Activated CD8-positive, alpha-beta memory T cell treated with anti-CD3 and anti-CD28 coated beads for 4 hours (primary cell): Measurements from ENCODE around the gene SP100.
"Not testable (repeated sequence)": the region's sequence is repeated elsewhere in the genome, so short reads cannot be mapped to it uniquely, and the experiment has no call there.

ENCODE experiments used
- DNase-seq, 2 donors: peaks; one replicate each; pipeline ENCODE4 v3.0.0-alpha.2; 2020; ENCODE audit warnings: low read depth in 2 of 2

Gene SP100

DNA sequence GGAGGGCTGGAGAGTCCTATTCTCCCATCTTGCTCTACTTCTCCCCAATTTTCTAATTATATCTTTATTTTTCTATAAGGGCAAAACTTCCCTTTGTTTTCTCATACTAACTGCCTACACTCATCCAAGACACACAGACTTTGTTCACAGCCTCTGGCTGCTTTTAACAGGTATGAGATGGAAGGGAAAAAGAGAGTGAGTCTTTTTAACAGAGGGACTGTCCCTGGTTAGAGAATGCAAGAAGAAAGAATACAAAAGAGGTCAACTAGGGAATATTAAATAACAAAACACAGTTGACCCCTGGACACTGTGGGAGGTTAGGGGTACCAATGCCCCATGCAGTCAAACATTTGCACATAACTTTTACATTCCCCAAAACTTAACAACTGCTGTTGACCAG, 41.8 kb downstream of the SP100 start:
- no peak for DNase-seq

DNA sequence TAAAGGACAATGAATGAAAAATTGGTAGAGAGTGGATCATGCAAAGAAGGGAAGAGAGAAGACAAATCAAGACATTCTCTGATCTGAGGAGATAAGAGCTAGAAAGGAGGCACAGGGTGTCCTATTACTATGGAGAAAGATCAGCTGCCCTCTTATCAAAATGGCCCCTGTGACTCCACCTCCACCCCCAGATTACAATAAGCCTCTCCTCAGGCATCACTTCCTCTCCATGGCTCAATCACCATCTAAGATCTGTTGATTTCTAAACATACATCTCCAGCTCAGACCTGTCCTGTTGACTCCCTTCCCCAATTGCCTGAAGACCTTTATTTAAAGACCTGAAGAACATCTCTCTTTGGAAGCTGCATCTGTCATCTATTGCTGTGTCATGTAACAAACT, 43.2 kb downstream of the SP100 start:
- no peak for DNase-seq

DNA sequence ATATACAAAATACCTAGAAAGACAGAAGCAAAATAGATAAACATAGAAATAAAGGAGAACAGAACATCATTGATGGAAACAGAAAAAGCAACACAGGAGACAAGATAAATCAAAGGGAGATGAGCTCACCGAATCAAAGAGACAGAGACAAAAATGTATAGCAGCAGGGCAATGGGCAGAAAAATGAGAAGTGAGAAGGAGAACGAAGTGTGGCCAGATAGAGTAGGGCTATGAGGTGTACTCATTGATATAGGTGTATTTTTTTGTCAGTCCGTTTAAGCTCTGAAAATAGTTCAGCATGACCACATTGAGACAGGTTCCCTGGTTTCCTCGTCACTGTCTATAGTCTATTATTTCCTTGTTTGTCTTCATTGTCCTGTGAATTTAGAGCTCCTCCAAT, 55.1 kb downstream of the SP100 start:
- DNase-seq = no peak

DNA sequence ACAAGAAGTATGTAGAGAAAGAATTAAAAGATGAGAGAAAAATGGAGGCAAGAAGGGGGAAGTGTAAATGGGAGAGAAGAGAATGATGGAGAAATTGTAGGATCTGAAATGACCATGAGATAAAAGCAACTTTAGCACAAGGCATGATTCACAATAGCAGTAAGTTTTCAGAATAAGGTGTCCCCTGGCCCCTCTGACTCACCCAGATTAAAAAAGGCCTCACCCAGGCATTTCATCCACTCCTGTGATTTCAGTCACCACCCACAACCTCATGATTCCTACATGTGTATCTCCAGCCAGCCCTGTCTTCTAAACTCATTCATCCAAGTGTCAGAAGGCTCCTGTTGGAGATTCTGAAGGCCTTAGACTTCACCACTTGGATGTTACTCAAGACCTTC, 56.6 kb downstream of the SP100 start:
- DNase-seq = no peak

DNA sequence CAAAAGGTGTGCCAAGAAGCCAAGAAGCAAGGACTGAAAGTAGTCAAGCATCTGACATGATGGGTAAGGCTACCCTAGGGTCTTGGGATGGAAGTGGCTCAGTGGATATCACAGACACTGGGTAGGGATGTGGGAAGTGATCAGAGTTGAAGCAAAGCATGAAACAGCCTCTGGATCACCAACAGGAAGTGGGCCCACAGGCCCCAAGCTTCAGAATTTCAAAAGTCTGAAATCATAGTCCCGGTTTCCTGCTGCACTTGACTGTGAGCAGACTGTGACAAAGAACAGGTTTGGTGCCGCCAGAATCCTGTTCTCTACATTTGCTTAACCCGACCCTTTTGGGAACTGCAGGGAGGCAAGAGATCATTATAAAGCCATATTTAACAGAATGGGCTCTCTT, 57.4 kb downstream of the SP100 start:
- no peak for DNase-seq

DNA sequence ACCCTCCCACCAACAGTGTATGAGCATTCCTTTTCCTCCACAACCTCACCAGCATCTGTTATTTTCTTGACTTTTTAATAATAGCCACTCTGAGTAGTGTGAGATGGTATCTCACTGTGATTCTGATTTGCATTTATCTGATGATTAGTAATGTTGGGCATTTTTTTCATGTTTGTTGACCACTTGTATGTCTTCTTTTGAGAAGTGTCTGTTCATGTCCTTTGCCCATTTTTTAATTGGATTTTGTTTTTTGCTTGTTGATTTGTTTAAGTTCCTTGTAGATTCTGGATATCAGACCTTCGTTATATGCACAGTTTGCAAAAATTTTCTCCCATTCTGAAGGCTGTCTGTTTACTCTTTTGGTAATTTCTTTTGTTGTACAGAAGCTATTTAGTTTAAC, 59.1 kb downstream of the SP100 start:
- no peak for DNase-seq

DNA sequence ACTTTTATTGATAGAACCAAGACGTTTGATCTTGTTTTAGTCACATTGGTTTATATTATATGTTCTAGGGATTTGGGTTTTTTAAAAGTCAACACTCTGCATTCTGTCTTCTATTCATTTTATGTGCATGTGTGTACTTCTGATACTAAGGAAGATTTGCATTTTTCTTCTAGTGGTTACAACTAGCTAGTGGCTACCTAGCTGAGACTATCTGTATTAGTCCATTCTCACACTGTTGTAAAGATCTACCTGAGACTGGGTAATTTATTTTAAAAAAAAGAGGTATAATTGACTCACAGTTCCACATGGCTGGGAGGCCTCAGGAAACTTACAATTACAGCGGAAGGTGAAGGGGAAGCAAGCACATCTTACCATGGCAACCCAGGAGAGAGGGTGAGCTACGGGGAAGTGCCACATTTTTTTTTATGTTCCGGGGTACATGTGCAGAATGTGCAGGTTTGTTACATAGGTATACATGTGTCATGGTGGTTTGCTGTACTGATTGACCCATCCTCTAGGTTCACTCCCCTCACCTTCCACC, 69.9 kb downstream of the SP100 start:
- DNase-seq = no peak

DNA sequence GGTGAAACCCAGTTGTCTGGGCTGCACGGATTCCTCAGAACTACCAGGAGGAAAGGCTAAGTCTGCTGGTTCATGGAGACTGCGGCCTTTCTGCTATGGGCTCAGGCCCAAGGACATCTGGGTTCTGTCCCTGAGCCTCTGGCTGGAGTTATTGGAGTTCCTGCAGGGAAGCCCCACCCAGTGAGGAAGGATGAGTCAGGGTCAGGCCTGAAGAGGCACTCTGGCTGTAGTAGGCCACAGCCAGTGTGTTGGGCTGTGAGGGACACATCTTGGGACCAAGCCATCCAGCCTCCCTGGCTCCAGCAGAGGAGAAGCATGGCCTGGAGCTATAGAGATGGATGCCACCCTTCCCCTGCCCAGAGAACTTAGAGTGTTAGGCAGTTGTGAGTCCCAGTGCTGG, 75.2 kb downstream of the SP100 start:
- not testable (repeated sequence) for DNase-seq

DNA sequence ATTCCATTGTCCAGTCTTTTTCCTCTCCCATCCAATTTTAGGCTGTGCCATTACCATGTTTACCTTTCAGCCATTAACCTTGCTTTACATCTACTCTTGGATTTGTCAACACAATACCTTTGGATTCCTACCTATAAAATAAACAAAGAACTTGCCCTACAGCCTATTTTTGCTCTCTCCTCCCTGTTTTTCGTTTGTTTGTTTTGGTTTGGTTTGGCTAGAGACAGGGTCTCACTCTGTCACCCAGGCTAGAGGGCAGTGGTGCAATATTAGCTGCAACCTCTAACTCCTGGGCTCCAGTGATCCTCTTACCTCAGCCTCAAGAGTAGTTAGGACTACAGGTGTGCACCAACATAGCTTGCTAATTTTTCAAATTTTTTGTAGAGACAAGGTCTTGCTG, 76.1 kb downstream of the SP100 start:
- no peak for DNase-seq

DNA sequence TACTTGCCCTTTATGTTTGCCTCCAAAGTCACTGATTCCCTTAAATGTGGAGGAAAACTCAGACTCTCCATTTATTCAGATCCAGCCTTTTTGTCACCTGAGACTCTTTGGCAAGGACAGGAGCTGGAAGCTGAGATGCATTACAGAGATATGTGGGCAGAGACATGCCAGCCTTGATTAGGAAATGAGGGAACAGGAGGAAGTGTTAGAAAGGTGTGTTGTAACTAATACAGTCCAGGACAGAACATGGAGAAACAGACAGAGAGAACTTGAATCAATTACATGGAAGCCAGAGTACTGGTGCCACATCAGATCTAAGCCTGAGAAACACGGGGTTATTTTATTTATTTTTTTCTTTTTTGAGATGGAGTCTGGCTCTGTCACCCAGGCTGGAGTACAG, 79.0 kb downstream of the SP100 start:
- no peak for DNase-seq

DNA sequence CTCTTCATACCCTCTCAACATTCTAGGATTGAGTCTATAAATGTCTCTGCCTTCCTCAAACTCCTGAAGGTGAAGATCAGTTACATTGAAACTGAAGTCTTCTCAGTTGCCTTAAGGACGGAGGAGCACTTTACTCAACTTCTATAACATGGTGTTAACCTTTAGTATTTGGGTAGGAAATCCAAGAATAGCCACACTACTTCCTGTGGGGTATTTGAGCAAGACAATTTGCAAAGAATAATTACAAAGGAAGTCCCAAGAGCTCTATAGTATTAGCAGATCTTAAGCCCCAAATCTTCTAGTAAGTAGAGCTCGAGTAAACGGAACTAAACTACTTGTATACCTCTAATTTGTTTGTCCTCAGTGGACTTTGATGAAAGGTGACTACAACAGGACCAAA, 80.9 kb downstream of the SP100 start:
- DNase-seq = no peak

DNA sequence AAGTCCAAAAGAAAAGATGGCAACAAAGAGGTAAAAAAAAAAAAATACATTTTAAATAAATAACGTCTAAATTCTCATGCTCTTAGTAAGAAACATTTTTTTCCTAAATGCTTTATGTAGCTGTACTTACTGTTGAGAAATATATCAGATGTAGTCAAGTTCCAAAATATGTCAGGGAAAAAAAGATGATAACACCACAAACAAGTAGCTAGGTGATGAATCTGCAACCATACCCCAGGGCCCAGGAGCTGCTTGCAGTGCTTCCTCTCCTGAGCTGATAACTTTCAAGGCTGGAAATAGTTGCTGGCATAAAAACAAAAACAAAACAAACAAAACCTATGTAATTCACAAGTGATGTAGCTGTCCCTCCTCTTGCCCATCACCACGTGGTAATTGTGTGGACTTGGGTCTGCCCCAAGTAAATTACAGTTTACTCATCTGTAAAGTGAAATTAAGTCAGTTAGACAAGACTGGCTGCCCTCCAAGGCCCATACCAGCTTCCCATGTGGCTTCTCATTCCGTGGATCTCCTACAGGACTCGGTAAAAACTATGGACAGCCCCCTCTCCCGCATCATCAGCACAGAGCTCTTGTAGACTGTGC, 82.6 kb downstream of the SP100 start:
- DNase-seq = no peak

DNA sequence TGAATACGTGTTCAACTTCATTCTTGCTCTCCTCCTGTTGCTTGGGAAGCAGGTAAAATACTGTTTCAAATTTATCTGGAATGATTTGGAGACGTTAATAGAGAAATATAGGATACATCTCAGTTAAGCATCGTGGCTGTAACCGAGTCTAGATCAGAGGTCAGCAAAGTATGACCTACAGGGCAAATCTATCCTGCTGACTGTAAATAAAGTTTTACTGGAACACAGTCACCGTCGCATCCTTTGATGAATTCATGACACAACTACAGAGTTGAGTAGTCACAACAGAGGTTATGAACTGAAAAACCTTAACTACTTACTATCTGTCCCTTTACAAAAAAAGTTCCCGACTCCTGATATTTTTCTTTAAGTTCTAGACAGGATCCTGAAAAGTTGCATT, 86.6 kb downstream of the SP100 start:
- DNase-seq = no peak

DNA sequence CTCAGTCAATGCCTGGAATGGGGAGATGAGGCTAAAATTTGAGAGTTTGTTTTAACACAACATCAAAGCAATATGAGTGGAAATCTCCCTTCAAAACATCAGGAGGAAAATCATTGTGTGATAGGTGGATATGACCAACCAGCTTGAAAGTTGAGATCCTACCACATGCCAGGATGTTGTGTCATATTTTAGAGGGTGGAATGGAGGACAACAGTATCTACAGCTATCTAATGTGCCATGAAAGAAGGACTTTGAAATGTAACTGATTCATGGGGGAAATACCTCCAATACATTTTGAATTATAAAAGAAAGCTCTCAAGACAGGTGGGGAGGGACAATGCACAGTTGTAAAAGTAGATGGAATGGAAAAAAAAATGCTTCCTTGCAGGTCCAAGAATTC, 87.8 kb downstream of the SP100 start:
- DNase-seq = no peak

DNA sequence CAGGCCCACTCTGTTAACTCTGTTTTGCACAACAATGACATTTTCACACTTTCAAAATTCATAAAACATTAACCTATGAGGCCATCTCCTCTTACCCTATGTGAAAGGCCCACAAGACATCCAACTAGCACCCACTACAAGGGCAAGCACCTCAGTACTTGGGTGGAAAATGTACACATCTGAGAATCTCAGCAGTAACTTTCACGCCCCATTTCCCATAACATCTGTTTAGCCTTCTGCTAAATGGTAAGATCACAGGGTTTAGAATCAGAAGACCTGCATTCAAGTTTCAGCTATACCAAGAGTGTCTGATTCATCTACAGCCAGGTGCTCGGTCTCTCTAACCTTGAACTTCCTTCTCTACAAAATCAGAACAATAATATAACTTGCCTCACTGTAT, 89.2 kb downstream of the SP100 start:
- DNase-seq = no peak

DNA sequence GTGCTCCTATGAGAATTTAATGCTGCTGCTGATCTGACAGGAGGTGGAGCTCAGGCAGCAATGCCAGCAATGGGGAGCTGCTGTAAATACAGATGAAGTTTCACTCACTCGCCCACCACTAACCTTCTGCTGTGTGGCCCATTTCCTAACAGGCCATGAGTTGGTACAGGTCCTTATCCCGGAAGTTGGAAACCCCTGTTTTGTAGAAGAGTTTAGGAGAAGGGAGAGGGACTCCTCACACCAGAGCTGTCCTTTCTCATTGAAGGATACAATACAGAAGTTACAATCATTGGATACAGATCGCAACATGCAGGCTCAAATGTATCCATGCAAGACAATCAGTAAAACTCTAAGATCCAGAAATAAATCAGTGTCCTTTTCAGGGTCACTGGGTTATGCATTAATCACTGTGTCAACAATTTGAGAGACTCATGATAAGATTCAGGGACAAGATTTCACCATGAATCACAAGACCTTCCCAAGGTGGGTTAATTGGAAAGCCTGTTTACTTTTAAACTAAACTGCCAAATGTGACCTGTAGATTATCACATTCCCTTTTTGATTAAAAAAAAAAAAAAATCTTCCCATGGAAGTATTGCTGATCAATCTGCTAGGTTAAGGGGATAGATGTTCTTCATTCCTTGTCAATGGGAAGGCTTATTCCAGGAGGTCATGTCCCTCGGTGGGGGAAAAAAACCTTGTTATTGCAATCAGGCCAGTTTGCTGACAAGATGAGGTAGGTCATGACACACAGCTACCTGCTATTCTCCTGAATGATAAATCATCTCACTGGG, 97.2 kb downstream of the SP100 start:
- DNase-seq = no peak

DNA sequence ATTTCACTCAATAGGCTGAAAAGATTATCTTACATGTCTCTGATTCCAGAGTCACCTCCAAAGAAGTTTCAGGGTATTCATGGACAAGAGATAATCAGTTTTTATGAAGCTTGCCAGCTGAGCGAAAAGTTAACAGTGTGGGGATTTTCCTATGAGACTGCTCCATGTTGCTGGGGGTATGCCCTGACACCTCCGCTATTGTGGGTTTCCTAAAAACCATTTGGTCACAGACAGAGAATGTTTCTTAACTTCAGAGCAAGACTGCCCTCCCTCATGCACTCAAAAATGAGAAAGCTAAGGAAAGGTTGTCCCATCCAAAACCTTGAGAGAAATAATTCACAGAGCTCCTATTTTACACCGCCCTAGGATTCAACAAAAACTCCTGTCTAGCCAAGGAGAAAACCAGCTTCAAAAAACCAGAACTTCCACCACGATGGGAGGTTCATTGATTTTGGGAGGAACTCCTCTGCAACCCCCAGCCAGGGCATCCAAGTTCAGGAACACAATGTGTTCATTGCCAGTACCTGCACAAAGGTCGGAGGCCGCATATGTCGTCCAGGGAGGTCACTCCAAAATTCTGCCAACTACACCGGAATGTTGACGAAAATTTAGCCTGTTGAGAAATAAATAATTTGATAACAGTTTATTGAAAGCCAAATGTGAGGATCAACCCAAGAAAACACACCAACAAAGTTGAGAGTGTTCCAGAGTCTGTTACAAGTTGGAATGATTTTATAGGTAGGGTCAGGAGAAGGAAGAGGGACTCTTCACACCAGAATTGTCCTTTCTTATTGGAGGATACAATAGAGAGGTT, 104.3 kb downstream of the SP100 start:
- no peak for DNase-seq

DNA sequence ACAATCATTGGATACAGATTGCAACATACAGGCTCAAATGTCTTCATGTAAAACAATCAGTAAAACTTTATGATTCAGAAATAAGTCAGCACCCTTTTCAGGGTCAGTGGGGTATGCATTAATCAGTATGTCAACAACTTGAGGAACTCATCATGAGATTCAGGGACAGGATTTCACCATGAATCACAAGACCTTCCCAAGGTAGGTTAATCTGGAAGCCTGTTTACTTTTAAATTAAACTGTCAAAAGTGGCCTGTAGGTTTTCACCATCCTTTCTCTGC, 104.8 kb downstream of the SP100 start:
- no peak for DNase-seq

DNA sequence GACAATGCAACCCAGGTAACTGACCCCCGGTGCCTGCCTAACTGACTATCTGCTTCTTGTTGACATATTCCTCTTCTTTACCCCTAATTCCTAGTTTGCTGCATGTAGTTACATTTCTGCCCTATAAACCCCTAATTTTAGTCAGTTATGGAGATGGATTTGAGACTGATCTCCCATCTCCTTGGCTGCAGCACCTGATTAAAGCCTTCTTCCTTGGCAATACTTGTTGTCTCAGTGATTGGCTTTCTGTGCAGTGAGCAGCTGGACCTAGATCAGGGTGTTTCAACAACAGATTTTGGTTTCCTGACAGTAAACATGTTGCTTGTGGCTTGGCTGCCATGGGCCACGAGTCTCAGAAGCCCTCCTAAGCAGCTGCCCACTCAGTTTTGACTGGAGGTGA, 105.4 kb downstream of the SP100 start:
- no peak for DNase-seq

DNA sequence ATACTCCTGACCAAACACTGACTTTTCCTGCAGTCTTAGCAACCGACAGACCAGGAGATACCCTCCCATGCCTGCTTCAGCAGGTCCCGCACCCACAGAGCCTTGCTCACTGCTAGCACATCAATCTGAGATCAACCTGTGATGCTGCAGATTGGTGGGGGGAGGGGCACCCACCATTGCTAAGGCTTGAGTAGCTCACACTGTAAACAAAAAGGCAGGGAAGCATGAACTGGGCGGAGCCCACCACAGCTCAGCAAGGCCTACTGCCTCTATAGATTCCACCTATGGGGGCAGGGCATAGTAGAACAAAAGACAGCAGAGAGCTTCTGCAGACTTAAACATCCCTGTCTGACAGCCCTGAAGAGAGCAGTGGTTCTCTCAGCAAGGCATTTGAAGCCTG, 109.7 kb downstream of the SP100 start:
- no peak for DNase-seq

DNA sequence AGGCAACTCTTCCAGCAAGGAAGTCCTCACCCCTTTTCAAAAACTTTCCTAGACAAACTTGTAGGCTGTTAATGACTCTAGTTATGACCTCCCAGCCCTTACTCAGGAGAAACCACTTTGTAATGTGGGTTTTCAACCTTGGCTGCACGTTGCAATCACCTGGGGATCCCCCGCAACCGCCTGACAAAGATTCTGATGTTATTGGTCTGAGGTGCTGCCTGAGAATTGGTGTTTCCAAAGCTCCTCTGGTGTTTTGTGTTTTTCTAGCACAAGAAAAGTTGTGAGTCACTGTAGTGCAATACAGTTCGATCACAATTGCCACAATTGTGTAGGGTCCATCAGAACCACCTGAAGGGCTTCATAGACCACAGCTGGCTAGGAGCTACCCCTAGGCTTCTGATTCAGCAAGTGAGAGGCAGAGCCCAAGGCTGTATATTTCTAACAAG, 121.6 kb downstream of the SP100 start:
- DNase-seq = no peak

DNA sequence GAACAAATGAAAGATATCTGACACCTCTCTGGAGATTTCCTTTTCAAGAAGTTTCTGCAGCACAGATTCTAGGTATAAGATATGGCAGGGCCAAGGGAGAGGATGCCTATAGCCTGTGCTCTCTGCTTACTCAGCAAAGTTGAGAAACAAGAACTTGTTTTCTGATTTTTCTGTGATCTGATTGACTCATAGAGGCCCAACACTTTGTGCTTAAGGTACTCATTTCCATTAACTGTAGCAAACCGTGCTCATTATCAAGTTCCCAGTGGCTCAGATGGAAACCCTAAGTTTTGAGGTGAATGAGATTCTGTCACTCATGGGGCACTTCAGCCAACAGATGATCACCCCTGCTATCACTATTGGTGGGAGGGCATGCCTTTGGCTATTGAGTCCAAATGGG, 124.3 kb downstream of the SP100 start:
- no peak for DNase-seq

DNA sequence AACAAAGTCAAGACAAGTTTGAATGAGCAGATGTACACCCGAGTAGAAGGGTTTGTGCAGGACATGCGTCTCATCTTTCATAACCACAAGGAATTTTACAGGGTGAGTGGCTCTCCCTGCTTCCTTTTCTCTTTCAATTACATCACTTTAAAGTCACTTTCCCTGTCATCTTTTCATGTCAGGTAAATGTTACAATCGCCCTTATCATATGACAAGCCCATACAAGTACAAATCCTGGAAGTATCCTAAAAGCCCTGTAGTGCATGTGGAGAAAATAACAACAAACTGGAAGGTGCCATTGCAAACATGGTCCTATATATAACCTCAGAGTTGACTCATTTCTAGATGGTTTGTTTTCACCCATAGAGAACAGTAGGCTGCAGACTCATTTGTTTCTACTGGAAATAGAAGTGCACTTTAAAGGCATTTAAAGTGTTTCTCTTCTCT, 126.0 kb downstream of the SP100 start:
- no peak for DNase-seq
